ENCODE results near the gene RXRB. TPM values are rescaled to one million over a fixed set of nuclear protein-coding genes. Genes with fewer than 3 reads are reported as not detected.

Gene RXRB
- polyA plus RNA-seq, 1 donor (not counting 4 experiments of a cell fraction or from before 2014, with no cell fraction given): 23.2 TPM

- no peak overlapping the region for H2AFZ ChIP-seq (ENCODE audit: control insufficient read depth, low read length)
- no peaks in the 10 kb centered on the region for H3K79me2 ChIP-seq (ENCODE audit: control insufficient read depth, insufficient read depth, low read length)
- TF ChIP-seq EZH2 (IDR thresholded peaks at IDR 0.05; ENCODE audit: low read length) (no peak), CTCF (optimal IDR thresholded peaks at IDR 0.05 in 1 of 3, IDR thresholded peaks at IDR 0.05 in 1 of 3, conservative IDR thresholded peaks at IDR 0.05 in 1 of 3; ENCODE audit: extremely low read depth in 1 of 3, insufficient read depth in 2 of 3, low read length in 3 of 3) (no peak)
- H3K27me3 ChIP-seq (ENCODE audit: control insufficient read depth, extremely low read depth, insufficient read depth, low read length): no peaks in the 10 kb centered on the region
- H3K36me3 ChIP-seq (ENCODE audit: control insufficient read depth in 2 of 2, extremely low read depth in 1 of 2, insufficient read depth in 2 of 2, low read length in 2 of 2): peaks cover 2 to 4% of the 10 kb centered on the region in 2 experiments
- dilution Hi-C loops (cut with MboI; ENCODE audit: extremely low pct_ligation_motif_present, low sequenced_read_pairs): no loop called here
- FAIRE-seq (no peak), DNase-seq (ENCODE audit: low read depth, low spot score) (no peak)
- H3K4me2 ChIP-seq (ENCODE audit: control insufficient read depth, extremely low read depth, insufficient read depth, low read depth, low read length): no peak overlapping the region
- H3K9me3 ChIP-seq (ENCODE audit: control insufficient read depth, low read depth, low read length): no peaks in the 10 kb centered on the region
- H3K9me1 ChIP-seq (ENCODE audit: control insufficient read depth, extremely low read depth, insufficient read depth, low read length): no peaks in the 10 kb centered on the region
- H3K4me3 ChIP-seq (ENCODE audit: control insufficient read depth in 2 of 3, extremely low read depth in 1 of 3, insufficient read depth in 2 of 3, low read depth in 1 of 3, low read length in 3 of 3): no peak overlapping the region
- H4K20me1 ChIP-seq (ENCODE audit: control insufficient read depth, extremely low read depth, insufficient read depth, low read length): no peaks in the 10 kb centered on the region
- H3K9ac ChIP-seq (ENCODE audit: control insufficient read depth, extremely low read depth, insufficient read depth, low read length): no peak overlapping the region
- no peak overlapping the region for H3K27ac ChIP-seq (ENCODE audit: control insufficient read depth, insufficient read depth, low read length)
- H3K4me1 ChIP-seq (ENCODE audit: control insufficient read depth, extremely low read depth, insufficient read depth, low read length): peaks cover 28% of the 10 kb centered on the region
These were observed 15.0 kb upstream of the RXRB start for GRCh38 chr6:33215271-33216116.

- Histone ChIP-seq H3K79me2 (ENCODE audit: control insufficient read depth, insufficient read depth, low read length) (no peaks in the 10 kb centered on the region), H3K27ac (ENCODE audit: control insufficient read depth, insufficient read depth, low read length) (no peak overlapping the region), H3K36me3 (ENCODE audit: control insufficient read depth in 2 of 2, extremely low read depth in 1 of 2, insufficient read depth in 2 of 2, low read length in 2 of 2) (peaks cover 3 to 13% of the 10 kb centered on the region in 2 experiments), H2AFZ (ENCODE audit: control insufficient read depth, low read length) (peak overlapping the region; percentile 77), H3K9me1 (ENCODE audit: control insufficient read depth, extremely low read depth, insufficient read depth, low read length) (no peaks in the 10 kb centered on the region), H3K4me1 (ENCODE audit: control insufficient read depth, extremely low read depth, insufficient read depth, low read length) (peaks cover 29% of the 10 kb centered on the region), H3K9ac (ENCODE audit: control insufficient read depth, extremely low read depth, insufficient read depth, low read length) (no peak overlapping the region), H3K27me3 (ENCODE audit: control insufficient read depth, extremely low read depth, insufficient read depth, low read length) (no peaks in the 10 kb centered on the region), H3K9me3 (ENCODE audit: control insufficient read depth, low read depth, low read length) (no peaks in the 10 kb centered on the region), H4K20me1 (ENCODE audit: control insufficient read depth, extremely low read depth, insufficient read depth, low read length) (no peaks in the 10 kb centered on the region), H3K4me3 (ENCODE audit: control insufficient read depth in 2 of 3, extremely low read depth in 1 of 3, insufficient read depth in 2 of 3, low read depth in 1 of 3, low read length in 3 of 3) (peak overlapping the region in 1 of 3 experiments; percentile 61), H3K4me2 (ENCODE audit: control insufficient read depth, extremely low read depth, insufficient read depth, low read depth, low read length) (peak overlapping the region; percentile 82)
- FAIRE-seq: no peak
- TF ChIP-seq CTCF (optimal IDR thresholded peaks at IDR 0.05 in 1 of 3, IDR thresholded peaks at IDR 0.05 in 1 of 3, conservative IDR thresholded peaks at IDR 0.05 in 1 of 3; ENCODE audit: extremely low read depth in 1 of 3, insufficient read depth in 2 of 3, low read length in 3 of 3): no peak
- no peak for TF ChIP-seq EZH2 (IDR thresholded peaks at IDR 0.05; ENCODE audit: low read length)
- no peak for DNase-seq (ENCODE audit: low read depth, low spot score)
- dilution Hi-C loops (cut with MboI; ENCODE audit: extremely low pct_ligation_motif_present, low sequenced_read_pairs): no loop called here
These were observed 13.5 kb upstream of the RXRB start for GRCh38 chr6:33213989-33214335.

Measured in keratinocyte (primary cell).